Stimulated activated CD4-positive, alpha-beta T cell treated with anti-CD3 and anti-CD28 coated beads, TNF-alpha, amount 100 ng/mL, for 4 hours (primary cell): ENCODE measurements around the gene RPS24.

Experiments
- DNase-seq, 3 experiments: peaks; one replicate each; pipeline ENCODE4 v3.0.0-alpha.2; 2020; ENCODE audit warnings: low read depth in 3 of 3

The RPS24 gene

GRCh38 chr10:78028438-78029268 lies 5.0 kb upstream of the RPS24 start:
- DNase-seq: no peak

- peak; percentile 72 to 85 (median 81) for DNase-seq
These were observed 4.1 kb upstream of the RPS24 start, which contains the start of gene POLR3A for GRCh38 chr10:78029269-78030226. TSS of gene POLR3A (minus strand) at chr10:78029515. CDS start at chr10:78029407, 108 bp downstream.

- DNase-seq: no peak
These were observed 351 bp upstream of the RPS24 start for GRCh38 chr10:78033387-78033636.

- no peak for DNase-seq
These were observed 1.4 kb downstream of the RPS24 start for GRCh38 chr10:78035025-78035424.

- DNase-seq: no peak
These were observed 1.8 kb downstream of the RPS24 start for GRCh38 chr10:78035437-78035836.

- DNase-seq: no peak
These were observed 2.4 kb downstream of the RPS24 start for GRCh38 chr10:78035933-78036583.

- no peak for DNase-seq
These were observed 4.4 kb downstream of the RPS24 start for GRCh38 chr10:78038105-78038504.

- no peak for DNase-seq
These were observed 5.3 kb downstream of the RPS24 start for GRCh38 chr10:78038791-78039547.

GRCh38 chr10:78039743-78040142 lies 6.1 kb downstream of the RPS24 start:
- DNase-seq: no peak

- DNase-seq: no peak
These were observed 7.8 kb downstream of the RPS24 start for GRCh38 chr10:78041170-78042057.

- no peak for DNase-seq
These were observed 8.5 kb downstream of the RPS24 start for GRCh38 chr10:78042058-78042751.

- no peak for DNase-seq
These were observed 9.1 kb downstream of the RPS24 start for GRCh38 chr10:78042752-78043104.

- no peak for DNase-seq
These were observed 10.5 kb downstream of the RPS24 start for GRCh38 chr10:78044179-78044578.

- DNase-seq: no peak
These were observed 11.0 kb downstream of the RPS24 start for GRCh38 chr10:78044699-78045098.

- DNase-seq: no peak
These were observed 11.6 kb downstream of the RPS24 start for GRCh38 chr10:78045237-78045636.

GRCh38 chr10:78045856-78046255 lies 12.2 kb downstream of the RPS24 start:
- no peak for DNase-seq

GRCh38 chr10:78046711-78047269 lies 13.1 kb downstream of the RPS24 start:
- no peak for DNase-seq

- DNase-seq: peak; percentile 65 to 74 (median 65)
These were observed 13.7 kb downstream of the RPS24 start for GRCh38 chr10:78047314-78047891.

- DNase-seq: no peak
These were observed 16.2 kb downstream of the RPS24 start for GRCh38 chr10:78049851-78050250.
